Measurements from ENCODE around the gene WDR55.
"Not testable (repeated sequence)": the region's sequence is repeated elsewhere in the genome, so short reads cannot be mapped to it uniquely, and the experiment has no call there.

DNA sequence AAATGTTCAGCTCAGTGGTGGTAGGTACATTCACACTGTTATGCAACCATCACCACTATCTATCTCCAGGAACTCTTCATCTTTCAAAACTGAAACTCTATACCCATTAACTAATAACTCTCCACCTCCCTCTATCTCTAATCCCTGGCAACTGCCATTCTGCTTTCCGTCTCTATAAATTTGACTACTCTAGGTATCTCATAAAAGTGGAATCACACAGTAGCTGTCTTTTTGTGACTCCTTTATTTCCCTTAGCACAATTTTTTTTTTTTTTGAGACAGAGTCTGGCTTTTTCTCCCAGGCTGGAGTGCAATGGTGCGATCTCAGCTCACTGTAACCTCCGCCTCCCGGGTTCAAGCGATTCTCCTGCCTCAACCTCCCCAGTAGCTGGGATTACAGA lies 56.7 kb downstream of the WDR55 start:
- TF ChIP-seq, protein P1, sequence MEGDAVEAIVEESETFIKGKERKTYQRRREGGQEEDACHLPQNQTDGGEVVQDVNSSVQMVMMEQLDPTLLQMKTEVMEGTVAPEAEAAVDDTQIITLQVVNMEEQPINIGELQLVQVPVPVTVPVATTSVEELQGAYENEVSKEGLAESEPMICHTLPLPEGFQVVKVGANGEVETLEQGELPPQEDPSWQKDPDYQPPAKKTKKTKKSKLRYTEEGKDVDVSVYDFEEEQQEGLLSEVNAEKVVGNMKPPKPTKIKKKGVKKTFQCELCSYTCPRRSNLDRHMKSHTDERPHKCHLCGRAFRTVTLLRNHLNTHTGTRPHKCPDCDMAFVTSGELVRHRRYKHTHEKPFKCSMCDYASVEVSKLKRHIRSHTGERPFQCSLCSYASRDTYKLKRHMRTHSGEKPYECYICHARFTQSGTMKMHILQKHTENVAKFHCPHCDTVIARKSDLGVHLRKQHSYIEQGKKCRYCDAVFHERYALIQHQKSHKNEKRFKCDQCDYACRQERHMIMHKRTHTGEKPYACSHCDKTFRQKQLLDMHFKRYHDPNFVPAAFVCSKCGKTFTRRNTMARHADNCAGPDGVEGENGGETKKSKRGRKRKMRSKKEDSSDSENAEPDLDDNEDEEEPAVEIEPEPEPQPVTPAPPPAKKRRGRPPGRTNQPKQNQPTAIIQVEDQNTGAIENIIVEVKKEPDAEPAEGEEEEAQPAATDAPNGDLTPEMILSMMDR (IDR thresholded peaks at IDR 0.05) = not testable (repeated sequence)
- TF ChIP-seq POLR2A (IDR thresholded peaks at IDR 0.05) = not testable (repeated sequence)
